Measurements from ENCODE around the gene ATXN7L2.
A peak's percentile ranks its signal among the peaks of the same experiment; 100 is the strongest.

ATXN7L2 gene

GRCh38 chr1:109535481-109535880 lies 51.8 kb downstream of the ATXN7L2 start:
- Histone ChIP-seq H3K4me1 (ENCODE audit: control extremely low read depth in 1 of 4, control insufficient read depth in 4 of 4, insufficient read depth in 4 of 4, low read length in 3 of 4) (peaks cover 0 to 15% (median 5%) of the 10 kb centered on the region in 4 experiments), H3K36me3 (ENCODE audit: control insufficient read depth in 4 of 4, insufficient read depth in 4 of 4, low read length in 3 of 4) (no peaks in the 10 kb centered on the region), H3K9me3 (ENCODE audit: control extremely low read depth in 1 of 5, control insufficient read depth in 4 of 5, insufficient read depth in 2 of 5, low read depth in 1 of 5, low read length in 4 of 5) (no peaks in the 10 kb centered on the region), H3K27me3 (replicated peaks in 2 of 5; ENCODE audit: control insufficient read depth in 4 of 5, insufficient read depth in 5 of 5, low read length in 4 of 5) (no peaks in the 10 kb centered on the region), H3K27ac (ENCODE audit: insufficient read depth in 1 of 2, low read depth in 1 of 2, low read length in 2 of 2, poor library complexity in 1 of 2, severe bottlenecking in 2 of 2) (no peak overlapping the region), H3K4me3 (ENCODE audit: control insufficient read depth in 1 of 7, extremely low read depth in 1 of 7, insufficient read depth in 4 of 7, low read depth in 2 of 7, low read length in 6 of 7) (no peak overlapping the region)
- WGBS (ENCODE audit: insufficient coverage), result 95% methylated on average over 4 of the region's 4 CpGs
- ChIA-PET CTCF (interaction anchor here (1.0 to 26.3 kb wide), 6 partner anchors 7 to 268 kb away, joined by 3 to 1203 read pairs (median 58); partner anchors contain the start of genes AMIGO1, AMPD2, ATXN7L2 and CYB561D1), POLR2A (no interaction called here)
- DNase-seq, result no peak

- DNase-seq, result peak in 1 of 3 donors; percentile 7
- H3K9me3 ChIP-seq (ENCODE audit: control extremely low read depth in 1 of 5, control insufficient read depth in 4 of 5, insufficient read depth in 2 of 5, low read depth in 1 of 5, low read length in 4 of 5), result no peaks in the 10 kb centered on the region
- peaks cover 0 to 15% (median 5%) of the 10 kb centered on the region in 4 experiments for H3K4me1 ChIP-seq (ENCODE audit: control extremely low read depth in 1 of 4, control insufficient read depth in 4 of 4, insufficient read depth in 4 of 4, low read length in 3 of 4)
- CTCF ChIA-PET, result interaction anchor here (1.0 to 26.3 kb wide), 4 partner anchors 6 to 182 kb away, joined by 3 to 1203 read pairs (median 270); partner anchors contain the start of genes AMIGO1, AMPD2, ATXN7L2 and CYB561D1
- H3K27ac ChIP-seq (ENCODE audit: insufficient read depth in 1 of 2, low read depth in 1 of 2, low read length in 2 of 2, poor library complexity in 1 of 2, severe bottlenecking in 2 of 2), result no peak overlapping the region
- H3K27me3 ChIP-seq (replicated peaks in 2 of 5; ENCODE audit: control insufficient read depth in 4 of 5, insufficient read depth in 5 of 5, low read length in 4 of 5), result no peaks in the 10 kb centered on the region
- H3K36me3 ChIP-seq (ENCODE audit: control insufficient read depth in 4 of 4, insufficient read depth in 4 of 4, low read length in 3 of 4), result no peaks in the 10 kb centered on the region
- POLR2A ChIA-PET, result no interaction called here
- 81% methylated on average over 3 of the region's 5 CpGs for WGBS (ENCODE audit: insufficient coverage)
- no peak overlapping the region for H3K4me3 ChIP-seq (ENCODE audit: control insufficient read depth in 1 of 7, extremely low read depth in 1 of 7, insufficient read depth in 4 of 7, low read depth in 2 of 7, low read length in 6 of 7)
Observed at GRCh38 chr1:109535971-109536491, 52.3 kb downstream of the ATXN7L2 start.

DNA sequence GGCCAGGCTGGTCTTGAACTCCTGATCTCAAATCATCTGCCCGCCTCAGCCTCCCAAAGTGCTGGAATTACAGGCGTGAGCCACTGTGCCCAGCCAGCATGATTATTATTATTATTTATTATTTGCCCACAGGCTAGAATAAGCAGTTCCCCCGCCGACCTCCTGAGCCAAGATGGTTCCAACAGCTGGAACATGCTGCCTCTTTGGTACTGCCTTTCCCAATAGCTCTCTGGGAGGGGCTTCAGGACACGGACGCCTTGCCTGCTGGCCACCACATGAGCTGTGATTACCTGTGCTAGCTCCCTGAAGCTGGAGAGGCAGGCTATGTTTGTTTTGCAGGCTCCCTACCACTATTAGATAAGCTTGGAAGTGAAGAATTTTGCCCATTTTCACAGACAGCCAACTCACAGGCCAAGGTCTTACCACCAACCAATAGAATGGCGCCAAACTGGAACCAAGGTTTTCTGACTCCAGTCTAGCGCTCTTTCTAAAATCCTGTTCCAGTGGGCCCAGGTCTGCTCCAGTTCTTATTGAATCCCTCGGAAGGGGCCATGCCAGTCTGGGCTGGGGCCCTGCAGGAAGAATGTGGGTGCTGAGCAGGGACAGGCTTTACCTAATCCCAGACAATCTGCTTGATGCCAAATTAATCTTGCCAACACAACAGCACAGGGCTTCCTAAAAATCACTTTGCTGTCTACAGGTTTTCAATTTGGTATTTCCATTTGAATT lies 53.9 kb downstream of the ATXN7L2 start:
- no peaks in the 10 kb centered on the region for H3K9me3 ChIP-seq (ENCODE audit: control extremely low read depth in 1 of 5, control insufficient read depth in 4 of 5, insufficient read depth in 2 of 5, low read depth in 1 of 5, low read length in 4 of 5)
- H3K36me3 ChIP-seq (ENCODE audit: control insufficient read depth in 4 of 4, insufficient read depth in 4 of 4, low read length in 3 of 4), result no peaks in the 10 kb centered on the region
- ChIA-PET CTCF (interaction anchor here (1.1 to 26.3 kb wide), 9 partner anchors 5 to 446 kb away, joined by 3 to 1203 read pairs (median 4); partner anchors contain the start of genes AMIGO1, AMPD2, ATXN7L2 and CYB561D1), POLR2A (no interaction called here)
- no peak overlapping the region for H3K27ac ChIP-seq (ENCODE audit: insufficient read depth in 1 of 2, low read depth in 1 of 2, low read length in 2 of 2, poor library complexity in 1 of 2, severe bottlenecking in 2 of 2)
- H3K27me3 ChIP-seq (replicated peaks in 2 of 5; ENCODE audit: control insufficient read depth in 4 of 5, insufficient read depth in 5 of 5, low read length in 4 of 5), result peaks cover 0 to 3% (median 0%) of the 10 kb centered on the region in 5 experiments
- WGBS (ENCODE audit: insufficient coverage), result 100% methylated on average over 6 of the region's 9 CpGs
- H3K4me1 ChIP-seq (ENCODE audit: control extremely low read depth in 1 of 4, control insufficient read depth in 4 of 4, insufficient read depth in 4 of 4, low read length in 3 of 4), result peaks cover 0 to 9% (median 2%) of the 10 kb centered on the region in 4 experiments
- DNase-seq, result no peak
- H3K4me3 ChIP-seq (ENCODE audit: control insufficient read depth in 1 of 7, extremely low read depth in 1 of 7, insufficient read depth in 4 of 7, low read depth in 2 of 7, low read length in 6 of 7), result no peak overlapping the region

GRCh38 chr1:109538827-109539555 lies 55.3 kb downstream of the ATXN7L2 start:
- 100% methylated on average over 7 of the region's 9 CpGs for whole genome bisulfite sequencing (ENCODE audit: insufficient coverage)
- ChIA-PET CTCF (interaction anchor here (1.1 to 26.3 kb wide), 10 partner anchors 7 to 445 kb away, joined by 3 to 1203 read pairs (median 4); partner anchors contain the start of genes AMIGO1, AMPD2, ATXN7L2 and CYB561D1), POLR2A (no interaction called here)

GRCh38 chr1:109539676-109540075 lies 56.0 kb downstream of the ATXN7L2 start, which contains the start of gene GPR61:
Gene GPR61 (plus strand): TSS chr1:109539872. CDS start chr1:109543023, 3,151 bp downstream.
- H3K27me3 ChIP-seq (replicated peaks in 2 of 5; ENCODE audit: control insufficient read depth in 4 of 5, insufficient read depth in 5 of 5, low read length in 4 of 5), result peaks cover 0 to 3% (median 0%) of the 10 kb centered on the region in 5 experiments
- WGBS (ENCODE audit: insufficient coverage), result 91% methylated on average over 7 of the region's 7 CpGs
- peaks cover 0 to 7% (median 0%) of the 10 kb centered on the region in 4 experiments for H3K4me1 ChIP-seq (ENCODE audit: control extremely low read depth in 1 of 4, control insufficient read depth in 4 of 4, insufficient read depth in 4 of 4, low read length in 3 of 4)
- ChIA-PET POLR2A (no interaction called here), CTCF (interaction anchor here (1.4 to 26.3 kb wide), 6 partner anchors 7 to 444 kb away, joined by 3 to 1203 read pairs (median 116); partner anchors contain the start of genes AMIGO1, AMPD2, ATXN7L2 and CYB561D1)
- H3K36me3 ChIP-seq (ENCODE audit: control insufficient read depth in 4 of 4, insufficient read depth in 4 of 4, low read length in 3 of 4), result no peaks in the 10 kb centered on the region
- H3K27ac ChIP-seq (ENCODE audit: insufficient read depth in 1 of 2, low read depth in 1 of 2, low read length in 2 of 2, poor library complexity in 1 of 2, severe bottlenecking in 2 of 2), result no peak within 1 kb of the TSS
- H3K9me3 ChIP-seq (ENCODE audit: control extremely low read depth in 1 of 5, control insufficient read depth in 4 of 5, insufficient read depth in 2 of 5, low read depth in 1 of 5, low read length in 4 of 5), result no peaks in the 10 kb centered on the region
- DNase-seq, result no peak
- H3K4me3 ChIP-seq (ENCODE audit: control insufficient read depth in 1 of 7, extremely low read depth in 1 of 7, insufficient read depth in 4 of 7, low read depth in 2 of 7, low read length in 6 of 7), result no peak within 1 kb of the TSS

More at GRCh38 chr1:109538827-109539555, 55.3 kb downstream of the ATXN7L2 start:
- H3K9me3 ChIP-seq (ENCODE audit: control extremely low read depth in 1 of 5, control insufficient read depth in 4 of 5, insufficient read depth in 2 of 5, low read depth in 1 of 5, low read length in 4 of 5), result no peaks in the 10 kb centered on the region
- no peak overlapping the region for H3K4me3 ChIP-seq (ENCODE audit: control insufficient read depth in 1 of 7, extremely low read depth in 1 of 7, insufficient read depth in 4 of 7, low read depth in 2 of 7, low read length in 6 of 7)
- peaks cover 0 to 3% (median 0%) of the 10 kb centered on the region in 5 experiments for H3K27me3 ChIP-seq (replicated peaks in 2 of 5; ENCODE audit: control insufficient read depth in 4 of 5, insufficient read depth in 5 of 5, low read length in 4 of 5)
- H3K4me1 ChIP-seq (ENCODE audit: control extremely low read depth in 1 of 4, control insufficient read depth in 4 of 4, insufficient read depth in 4 of 4, low read length in 3 of 4), result peaks cover 0 to 7% (median 0%) of the 10 kb centered on the region in 4 experiments
- no peak overlapping the region for H3K27ac ChIP-seq (ENCODE audit: insufficient read depth in 1 of 2, low read depth in 1 of 2, low read length in 2 of 2, poor library complexity in 1 of 2, severe bottlenecking in 2 of 2)
- no peaks in the 10 kb centered on the region for H3K36me3 ChIP-seq (ENCODE audit: control insufficient read depth in 4 of 4, insufficient read depth in 4 of 4, low read length in 3 of 4)
- DNase-seq, result no peak

DNA sequence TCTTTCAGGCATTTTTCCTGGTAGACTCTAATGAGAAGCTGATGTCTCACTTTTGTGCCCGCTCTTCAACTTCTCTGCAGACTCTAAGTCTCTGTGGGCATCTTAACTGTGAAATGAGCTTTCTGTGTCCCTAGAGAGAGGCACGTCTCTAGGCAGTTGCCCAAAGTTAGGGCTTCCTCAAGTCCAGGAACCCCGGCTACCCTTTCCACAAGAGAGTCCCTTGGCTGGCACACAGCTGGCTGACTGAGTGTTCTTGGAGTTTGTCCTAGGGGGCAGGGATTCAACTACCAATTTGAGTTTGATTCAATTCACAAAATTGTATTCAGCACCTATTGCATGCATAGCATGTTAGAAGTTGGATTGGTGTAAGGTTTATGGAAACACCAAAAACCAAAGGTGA lies 57.4 kb downstream of the ATXN7L2 start:
- no peak overlapping the region for H3K4me3 ChIP-seq (ENCODE audit: control insufficient read depth in 1 of 7, extremely low read depth in 1 of 7, insufficient read depth in 4 of 7, low read depth in 2 of 7, low read length in 6 of 7)
- ChIA-PET POLR2A (no interaction called here), CTCF (interaction anchor here (1.0 to 26.3 kb wide), 8 partner anchors 9 to 443 kb away, joined by 3 to 1203 read pairs (median 58); partner anchors contain the start of genes AHCYL1, AMIGO1, AMPD2 and ATXN7L2)
- H3K27ac ChIP-seq (ENCODE audit: insufficient read depth in 1 of 2, low read depth in 1 of 2, low read length in 2 of 2, poor library complexity in 1 of 2, severe bottlenecking in 2 of 2), result no peak overlapping the region
- H3K9me3 ChIP-seq (ENCODE audit: control extremely low read depth in 1 of 5, control insufficient read depth in 4 of 5, insufficient read depth in 2 of 5, low read depth in 1 of 5, low read length in 4 of 5), result no peaks in the 10 kb centered on the region
- H3K36me3 ChIP-seq (ENCODE audit: control insufficient read depth in 4 of 4, insufficient read depth in 4 of 4, low read length in 3 of 4), result no peaks in the 10 kb centered on the region
- 100% methylated on average over 2 of the region's 3 CpGs for WGBS (ENCODE audit: insufficient coverage)
- DNase-seq, result no peak
- H3K4me1 ChIP-seq (ENCODE audit: control extremely low read depth in 1 of 4, control insufficient read depth in 4 of 4, insufficient read depth in 4 of 4, low read length in 3 of 4), result peaks cover 0 to 3% (median 0%) of the 10 kb centered on the region in 4 experiments
- peaks cover 0 to 3% (median 0%) of the 10 kb centered on the region in 5 experiments for H3K27me3 ChIP-seq (replicated peaks in 2 of 5; ENCODE audit: control insufficient read depth in 4 of 5, insufficient read depth in 5 of 5, low read length in 4 of 5)
